HepG2 (cell line): ENCODE results near the gene IFNA8. TPM values are rescaled to one million over a fixed set of nuclear protein-coding genes. Genes with fewer than 3 reads are reported as not detected.

ENCODE experiments used
- ATAC-seq: fragments of 200-7000 bp; cut with Tn5 transposase; 3 replicates; pipeline ENCODE4 v1.9.1; 2020; ENCODE audit warnings: mild to moderate bottlenecking, moderate library complexity
- BruUV-seq: library from RNA; stranded (reverse); fragments of 400-500 nt; replicated peaks from 2 replicates; lab custom pipeline; 2021; lab: Mats Ljungman, UMichigan
- CTCF ChIA-PET: fragments of 300-600 bp; formaldehyde crosslinking; extraction: SDS; loops from one replicate; lab custom pipeline; 2021; ENCODE audit warnings: low total read pairs, inconsistent platforms, low intra/inter-chr PET ratio; lab: Yijun Ruan, JAX
- POLR2A ChIA-PET: fragments of 350-600 bp; sonication (Branson Sonifier 250); formaldehyde crosslinking; loops from one replicate; lab custom pipeline; 2020; ENCODE audit warnings: antibody characterized with exemption, inconsistent platforms; lab: Yijun Ruan, JAX
- DNase-seq: peaks from one replicate; pipeline ENCODE4 v3.0.0-alpha.2; 2015; ENCODE audit warnings: low spot score
- FAIRE-seq: peaks from 3 replicates; lab custom pipeline; 2011; peaks lifted over from hg19 to GRCh38; lab: Jason Lieb, UNC
- H2AFZ ChIP-seq: one replicate; pipeline ENCODE4 v1.6.1; 2011; ENCODE audit warnings: low read length, inconsistent platforms
- H3K27ac ChIP-seq: fragments of 300-600 bp; 3 replicates; pipeline ENCODE4 v1.8.0; 2011; ENCODE audit warnings: mixed run types, mild to moderate bottlenecking, mixed read lengths, low read length, inconsistent platforms; ENCODE audit not compliant: insufficient read depth; ENCODE audit errors: extremely low read length
- H3K27me3 ChIP-seq, 2 experiments: fragments of 200-600 bp in 1 of 2; 2 replicates in 1 of 2; 3 replicates in 1 of 2; pipeline versions ENCODE4 v1.6.0 to v1.8.0; 2011; ENCODE audit warnings: low read length in 2 of 2, mild to moderate bottlenecking in 2 of 2, moderate library complexity in 2 of 2, inconsistent platforms in 1 of 2; ENCODE audit not compliant: insufficient read depth in 2 of 2, control insufficient read depth in 1 of 2
- H3K36me3 ChIP-seq, 2 experiments: fragments of 200-600 bp in 1 of 2; replicated peaks in 1 of 2; 2 replicates in 1 of 2; 3 replicates in 1 of 2; pipeline versions ENCODE4 v1.5.1 to v1.8.0; 2011; ENCODE audit warnings: low read length in 2 of 2, inconsistent platforms in 1 of 2; ENCODE audit not compliant: insufficient read depth in 2 of 2, control insufficient read depth in 1 of 2
- H3K4me1 ChIP-seq: 2 replicates; pipeline ENCODE4 v1.5.1; 2012; ENCODE audit warnings: low read length, inconsistent platforms; ENCODE audit not compliant: insufficient read depth
- H3K4me2 ChIP-seq: 2 replicates; pipeline ENCODE4 v1.6.0; 2011; ENCODE audit warnings: low read depth, low read length, inconsistent platforms
- H3K4me3 ChIP-seq, 3 experiments: fragments of 200-600 bp in 1 of 3; sonication (generic), shearing (Covaris generic) in 1 of 3; replicated peaks in 1 of 3; 2 replicates each; pipeline ENCODE4 v1.5.1; 2011 to 2016; ENCODE audit warnings: low read length in 3 of 3, inconsistent platforms in 2 of 3, low read depth in 2 of 3, mild to moderate bottlenecking in 2 of 3, control low read depth in 1 of 3, mixed read lengths in 1 of 3; ENCODE audit not compliant: insufficient read depth in 1 of 3
- H3K79me2 ChIP-seq: one replicate; pipeline ENCODE4 v1.6.1; 2011; ENCODE audit warnings: low read length, inconsistent platforms; ENCODE audit not compliant: insufficient read depth
- H3K9ac ChIP-seq: 2 replicates; pipeline ENCODE4 v1.6.0; 2011; ENCODE audit warnings: mild to moderate bottlenecking, low read depth, low read length, inconsistent platforms; ENCODE audit not compliant: insufficient read depth
- H3K9me3 ChIP-seq: 2 replicates; pipeline ENCODE4 v1.5.1; 2012; ENCODE audit warnings: mild to moderate bottlenecking, low read length
- H4K20me1 ChIP-seq: 2 replicates; pipeline ENCODE4 v1.6.0; 2011; ENCODE audit warnings: inconsistent platforms, mild to moderate bottlenecking, low read length, moderate library complexity; ENCODE audit not compliant: insufficient read depth
- ASH2L ChIP-seq: fragments of 300-600, 200-600 bp; sonication (generic); IDR thresholded peaks from 2 replicates; pipeline ENCODE4 v1.7.0; 2017; ENCODE audit warnings: low read depth, mild to moderate bottlenecking, moderate library complexity, mixed read lengths, low read length; ENCODE audit not compliant: insufficient read length
- BCL3 ChIP-seq: sonication (generic); formaldehyde crosslinking; IDR thresholded peaks from 2 replicates; pipeline ENCODE4 v1.5.1; 2020; ENCODE audit warnings: mild to moderate bottlenecking, missing genetic modification reagents, moderate library complexity
- CHCHD3 ChIP-seq: sonication (generic); formaldehyde crosslinking; IDR thresholded peaks from 2 replicates; pipeline ENCODE4 v1.8.0; 2022; ENCODE audit warnings: mild to moderate bottlenecking, missing genetic modification reagents, moderate library complexity
- DPF2 ChIP-seq: sonication (generic); formaldehyde crosslinking; IDR thresholded peaks from 2 replicates; pipeline ENCODE4 v1.4.0; 2020; ENCODE audit warnings: mild to moderate bottlenecking, low read depth, missing genetic modification reagents, borderline replicate concordance
- GATA4 ChIP-seq: sonication (generic); IDR thresholded peaks from 2 replicates; pipeline ENCODE4 v1.6.1; 2016; ENCODE audit warnings: antibody characterized with exemption, low read depth, borderline replicate concordance
- HMGA1 ChIP-seq: sonication (generic); formaldehyde crosslinking; conservative IDR thresholded peaks from 2 replicates; pipeline ENCODE4 v1.4.0; 2020; ENCODE audit warnings: missing genetic modification reagents
- MAFF ChIP-seq: IDR thresholded peaks from 2 replicates; pipeline ENCODE4 v1.6.1; 2011; ENCODE audit warnings: low read depth, low read length, improper control_type of control experiment
- MAZ ChIP-seq, 2 experiments: sonication (generic) in 1 of 2; formaldehyde crosslinking in 1 of 2; IDR thresholded peaks; 2 replicates each; pipeline versions ENCODE4 v1.5.0 to v1.6.1; 2012 to 2020; ENCODE audit warnings: low read depth in 2 of 2, mild to moderate bottlenecking in 2 of 2, borderline replicate concordance in 1 of 2, improper control_type of control experiment in 1 of 2, low read length in 1 of 2, missing genetic modification reagents in 1 of 2, moderate library complexity in 1 of 2
- NFATC3 ChIP-seq: sonication (generic); formaldehyde crosslinking; IDR thresholded peaks from 2 replicates; pipeline ENCODE4 v1.5.1; 2020; ENCODE audit warnings: mild to moderate bottlenecking, missing genetic modification reagents
- NFE2L2 ChIP-seq: fragments of 150-350 bp; IDR thresholded peaks from 2 replicates; pipeline ENCODE4 v1.6.1; 2014; ENCODE audit warnings: low read length
- PAF1 ChIP-seq: IDR thresholded peaks from 2 replicates; pipeline ENCODE4 v1.6.1; 2016; ENCODE audit warnings: missing genetic modification reagents, missing compliant biosample characterization
- SYNCRIP ChIP-seq: fragments of 200-400 bp; formaldehyde crosslinking; IDR thresholded peaks from 2 replicates; pipeline ENCODE4 v1.6.1; 2018; ENCODE audit warnings: mild to moderate bottlenecking, low read depth, low read length; ENCODE audit not compliant: insufficient read depth
- ZNF34 ChIP-seq: sonication (generic); formaldehyde crosslinking; IDR thresholded peaks from 2 replicates; pipeline ENCODE4 v1.4.0; 2020; ENCODE audit warnings: mild to moderate bottlenecking, missing genetic modification reagents, borderline replicate concordance
- ZNF343 ChIP-seq: sonication (generic); formaldehyde crosslinking; IDR thresholded peaks from 2 replicates; pipeline ENCODE4 v1.4.0; 2020; ENCODE audit warnings: mild to moderate bottlenecking, missing genetic modification reagents
- ZNF691 ChIP-seq: sonication (generic); formaldehyde crosslinking; IDR thresholded peaks from 2 replicates; pipeline ENCODE4 v1.4.0; 2020; ENCODE audit warnings: missing genetic modification reagents, low read depth, mild to moderate bottlenecking, borderline replicate concordance
- ZNF724P ChIP-seq: sonication (generic); formaldehyde crosslinking; IDR thresholded peaks from 2 replicates; pipeline ENCODE4 v1.8.0; 2022; ENCODE audit warnings: missing genetic modification reagents, borderline replicate concordance
- WGBS: methylation state at CpG from one replicate; pipeline ENCODE4 v1.1.6; 2017; ENCODE audit warnings: low lambda C conversion rate; 5-methylcytosine and 5-hydroxymethylcytosine counted together
- in situ Hi-C: cut with HindIII; loops from 2 replicates; pipeline ENCODE4 v1.10.0; 2017; ENCODE audit warnings: low pct_unique_long_range_greater_than_20kb; ENCODE audit not compliant: extremely low pct_ligation_motif_present
- intact Hi-C: fragments of 100-400 bp; cut with micrococcal nuclease; formaldehyde crosslinking; loops from one replicate; pipeline ENCODE4 v1.10.0; 2022; ENCODE audit not compliant: unreplicated experiment
- polyA plus RNA-seq, 8 experiments: library from polyadenylated mRNA; depleted of rRNA in 3 of 8; stranded (reverse) in 7 of 8; unstranded in 1 of 8; fragments of >200 nt; fragmentation: Illumina TruSeq in 4 of 8; extraction: Trizol in 4 of 8; gene quantifications; 2 replicates each; pipeline versions ENCODE4 v1.2.1 to v1.2.3, GENCODE V29; 2011 to 2016; ENCODE audit warnings: low read depth in 4 of 8, missing spikeins in 1 of 8, mixed read lengths in 1 of 8; ENCODE audit not compliant: insufficient read depth in 1 of 8
- total RNA-seq, 5 experiments: library from RNA; depleted of rRNA; stranded (reverse); fragments of >200 nt; fragmentation: Illumina TruSeq; extraction: Trizol; gene quantifications; 2 replicates each; pipeline ENCODE4 v1.2.3, GENCODE V29; 2016; ENCODE audit warnings: low read depth in 1 of 5

IFNA8 gene
- total and polyA plus RNA-seq, 2 of the 13 experiments (the other 11 are each of a cell fraction or from before 2014, with no cell fraction given): not detected

GRCh38 chr9:21415493-21416267, 6.8 kb downstream of the IFNA8 start (continued):
- TF ChIP-seq NFE2L2 (peak; percentile 85), HMGA1 (CRISPR knock-in tag) (no peak)

GRCh38 chr9:21428235-21428634, 19.3 kb downstream of the IFNA8 start:
- in situ Hi-C loops: no loop called here
- CTCF ChIA-PET: no interaction called here
- POLR2A ChIA-PET: no interaction called here

GRCh38 chr9:21429191-21429590, 20.3 kb downstream of the IFNA8 start:
- no peak overlapping the region for H3K27ac ChIP-seq
- no peaks in the 10 kb centered on the region for H4K20me1 ChIP-seq
- no peaks in the 10 kb centered on the region for H3K9me3 ChIP-seq
- in situ Hi-C loops: no loop called here
- ATAC-seq (no peak), DNase-seq (no peak), FAIRE-seq (no peak)
- BruUV-seq: no TSS peak
- WGBS: 0% methylated on average over 2 of the region's 2 CpGs
- POLR2A ChIA-PET: no interaction called here
- H3K36me3 ChIP-seq: no peaks in the 10 kb centered on the region
- no peak overlapping the region for H2AFZ ChIP-seq
- no peaks in the 10 kb centered on the region for H3K79me2 ChIP-seq
- CTCF ChIA-PET: no interaction called here
- no peak for TF ChIP-seq NFATC3 (CRISPR knock-in tag)
- no peak for TF ChIP-seq ASH2L
- no peak for TF ChIP-seq MAZ (IDR thresholded peaks at IDR 0.05; ENCODE audit: borderline replicate concordance, low read depth, low read length)
- TF ChIP-seq MAZ (CRISPR knock-in tag; IDR thresholded peaks at IDR 0.05; ENCODE audit: low read depth): no peak
- no peak for TF ChIP-seq MAFF
- TF ChIP-seq BCL3 (CRISPR knock-in tag): no peak
- no peak for TF ChIP-seq PAF1 (CRISPR knock-in tag)
- TF ChIP-seq ZNF34 (CRISPR knock-in tag): no peak
- no peak for TF ChIP-seq ZNF691 (CRISPR knock-in tag)
- TF ChIP-seq GATA4: no peak
- no peak for TF ChIP-seq ZNF343 (CRISPR knock-in tag)
- no peak for TF ChIP-seq SYNCRIP
- H3K4me2 ChIP-seq: no peak overlapping the region
- no peaks in the 10 kb centered on the region for H3K4me1 ChIP-seq
- H3K9ac ChIP-seq: no peak overlapping the region
- no peak overlapping the region for H3K4me3 ChIP-seq
- intact Hi-C loops: no loop called here
- no peaks in the 10 kb centered on the region for H3K27me3 ChIP-seq

More at GRCh38 chr9:21428235-21428634, 19.3 kb downstream of the IFNA8 start:
- no peak overlapping the region for H3K4me2 ChIP-seq
- no peaks in the 10 kb centered on the region for H3K36me3 ChIP-seq
- no peak overlapping the region for H3K9ac ChIP-seq
- H3K27ac ChIP-seq: no peak overlapping the region
- no peak for DNase-seq
- no peak overlapping the region for H3K4me3 ChIP-seq
- no peak for TF ChIP-seq ZNF724P
- no peak for TF ChIP-seq CHCHD3 (CRISPR knock-in tag)
- no peak for TF ChIP-seq DPF2 (CRISPR knock-in tag)
- no peaks in the 10 kb centered on the region for H3K9me3 ChIP-seq
- no peaks in the 10 kb centered on the region for H4K20me1 ChIP-seq
- 15% methylated on average over 1 of the region's 1 CpG for WGBS
- H3K27me3 ChIP-seq: no peaks in the 10 kb centered on the region
- H3K4me1 ChIP-seq: no peaks in the 10 kb centered on the region
- FAIRE-seq: no peak
- intact Hi-C loops: no loop called here
- H3K79me2 ChIP-seq: no peaks in the 10 kb centered on the region
- BruUV-seq: no TSS peak
- no peak for ATAC-seq
- no peak overlapping the region for H2AFZ ChIP-seq
